ENCODE data around the gene KLF15. TPM values are rescaled to one million over a fixed set of nuclear protein-coding genes. Genes with fewer than 3 reads are reported as not detected.

Gene KLF15
- polyA plus RNA-seq, 1 donor from 2014 or later, result 0.46 TPM

- Histone ChIP-seq H3K9ac (ENCODE audit: low read length) (no peak overlapping the region), H3K4me3 (ENCODE audit: low read length) (no peak overlapping the region), H3K27ac (ENCODE audit: low read length) (no peak overlapping the region), H3K27me3 (ENCODE audit: insufficient read depth, low read depth, low read length) (no peaks in the 10 kb centered on the region), H3K36me3 (ENCODE audit: insufficient read depth, low read length) (no peaks in the 10 kb centered on the region), H3K9me2 (ENCODE audit: insufficient read depth, low read length) (no peaks in the 10 kb centered on the region), H2AFZ (ENCODE audit: low read depth, low read length) (no peak overlapping the region), H3K9me3 (ENCODE audit: low read length) (no peaks in the 10 kb centered on the region), H3K79me2 (replicated peaks; ENCODE audit: insufficient read depth, low read length) (no peaks in the 10 kb centered on the region), H3F3A (ENCODE audit: insufficient read depth, low read length, poor library complexity, severe bottlenecking) (no peaks in the 10 kb centered on the region), H3K4me2 (ENCODE audit: low read length) (no peak overlapping the region), H4K20me1 (ENCODE audit: insufficient read depth) (no peaks in the 10 kb centered on the region)
- TF ChIP-seq CTCF (IDR thresholded peaks at IDR 0.05; ENCODE audit: poor library complexity, severe bottlenecking), result no peak
- no peak for TF ChIP-seq RAD21 (conservative IDR thresholded peaks at IDR 0.05)
- TF ChIP-seq EP300 (conservative IDR thresholded peaks at IDR 0.05; ENCODE audit: poor library complexity, severe bottlenecking), result no peak
- TF ChIP-seq REST (IDR thresholded peaks at IDR 0.05; ENCODE audit: borderline replicate concordance), result no peak
- no peak for TF ChIP-seq MXI1 (conservative IDR thresholded peaks at IDR 0.05; ENCODE audit: poor library complexity, severe bottlenecking)
Measured at GRCh38 chr3:126322181-126322967, 34.8 kb downstream of the KLF15 start.

GRCh38 chr3:126321490-126321889 is 35.7 kb downstream of the KLF15 start:
- Histone ChIP-seq H3K36me3 (ENCODE audit: insufficient read depth, low read length) (no peaks in the 10 kb centered on the region), H2AFZ (ENCODE audit: low read depth, low read length) (no peak overlapping the region), H3F3A (ENCODE audit: insufficient read depth, low read length, poor library complexity, severe bottlenecking) (no peaks in the 10 kb centered on the region), H3K9me3 (ENCODE audit: low read length) (no peaks in the 10 kb centered on the region), H3K9ac (ENCODE audit: low read length) (no peak overlapping the region), H3K4me2 (ENCODE audit: low read length) (no peak overlapping the region), H3K79me2 (replicated peaks; ENCODE audit: insufficient read depth, low read length) (no peaks in the 10 kb centered on the region), H3K4me3 (ENCODE audit: low read length) (no peak overlapping the region), H4K20me1 (ENCODE audit: insufficient read depth) (no peaks in the 10 kb centered on the region), H3K27ac (ENCODE audit: low read length) (no peak overlapping the region), H3K27me3 (ENCODE audit: insufficient read depth, low read depth, low read length) (no peaks in the 10 kb centered on the region), H3K9me2 (ENCODE audit: insufficient read depth, low read length) (no peaks in the 10 kb centered on the region)
- TF ChIP-seq POLR2AphosphoS5 (IDR thresholded peaks at IDR 0.05) (no peak), RAD21 (conservative IDR thresholded peaks at IDR 0.05) (no peak), MXI1 (conservative IDR thresholded peaks at IDR 0.05; ENCODE audit: poor library complexity, severe bottlenecking) (no peak), REST (IDR thresholded peaks at IDR 0.05; ENCODE audit: borderline replicate concordance) (no peak), EZH2 (IDR thresholded peaks at IDR 0.05; ENCODE audit: borderline replicate concordance, insufficient read depth, low read length, poor library complexity, severe bottlenecking) (no peak), TAF1 (IDR thresholded peaks at IDR 0.05; ENCODE audit: low read depth) (no peak), SMC3 (conservative IDR thresholded peaks at IDR 0.05; ENCODE audit: poor library complexity) (no peak), CTCF (IDR thresholded peaks at IDR 0.05; ENCODE audit: poor library complexity, severe bottlenecking) (no peak), EP300 (conservative IDR thresholded peaks at IDR 0.05; ENCODE audit: poor library complexity, severe bottlenecking) (no peak)

Data from neural cell (in vitro differentiated cells).